Measurements from ENCODE around the gene CALHM4.

DNA sequence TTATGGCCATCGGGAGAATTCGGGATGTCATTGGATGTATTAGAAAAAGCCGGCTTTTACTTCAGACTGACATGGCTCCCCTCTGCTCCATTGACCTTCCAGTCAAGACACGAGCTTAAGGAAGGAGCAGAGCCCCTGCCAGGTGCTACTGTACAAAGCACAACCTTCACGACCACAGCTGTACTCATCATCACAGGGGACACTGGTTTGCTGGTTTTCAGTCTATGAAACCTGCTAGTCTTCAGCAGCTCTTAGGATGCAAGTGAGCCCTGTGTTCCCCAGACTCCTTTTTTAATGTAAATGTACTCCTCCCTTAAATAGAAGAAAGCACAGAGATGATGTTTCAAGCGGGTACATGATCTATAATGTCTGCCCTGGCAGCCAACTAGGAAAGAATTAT, 6.2 kb upstream of the CALHM4 start:
- TF ChIP-seq, protein P1, sequence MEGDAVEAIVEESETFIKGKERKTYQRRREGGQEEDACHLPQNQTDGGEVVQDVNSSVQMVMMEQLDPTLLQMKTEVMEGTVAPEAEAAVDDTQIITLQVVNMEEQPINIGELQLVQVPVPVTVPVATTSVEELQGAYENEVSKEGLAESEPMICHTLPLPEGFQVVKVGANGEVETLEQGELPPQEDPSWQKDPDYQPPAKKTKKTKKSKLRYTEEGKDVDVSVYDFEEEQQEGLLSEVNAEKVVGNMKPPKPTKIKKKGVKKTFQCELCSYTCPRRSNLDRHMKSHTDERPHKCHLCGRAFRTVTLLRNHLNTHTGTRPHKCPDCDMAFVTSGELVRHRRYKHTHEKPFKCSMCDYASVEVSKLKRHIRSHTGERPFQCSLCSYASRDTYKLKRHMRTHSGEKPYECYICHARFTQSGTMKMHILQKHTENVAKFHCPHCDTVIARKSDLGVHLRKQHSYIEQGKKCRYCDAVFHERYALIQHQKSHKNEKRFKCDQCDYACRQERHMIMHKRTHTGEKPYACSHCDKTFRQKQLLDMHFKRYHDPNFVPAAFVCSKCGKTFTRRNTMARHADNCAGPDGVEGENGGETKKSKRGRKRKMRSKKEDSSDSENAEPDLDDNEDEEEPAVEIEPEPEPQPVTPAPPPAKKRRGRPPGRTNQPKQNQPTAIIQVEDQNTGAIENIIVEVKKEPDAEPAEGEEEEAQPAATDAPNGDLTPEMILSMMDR (conservative IDR thresholded peaks at IDR 0.05 in 1 of 2, IDR thresholded peaks at IDR 0.05 in 1 of 2; ENCODE audit: low read depth in 1 of 2, low read length in 2 of 2), result no peak
- no peak for TF ChIP-seq EZH2 (IDR thresholded peaks at IDR 0.05; ENCODE audit: low read length, missing control alignments)

Data from fibroblast of lung (primary cell).